Mucosa of descending colon (tissue), 3 donors: ENCODE results near the gene BLM. TPM values are rescaled to one million over a fixed set of nuclear protein-coding genes. Genes with fewer than 3 reads are reported as not detected.
"Not testable (repeated sequence)": the region's sequence is repeated elsewhere in the genome, so short reads cannot be mapped to it uniquely, and the experiment has no call there.

Source experiments
- ATAC-seq: fragments of 200-7000 bp; cut with Tn5 transposase; one replicate; pipeline ENCODE4 v1.9.1; 2020; ENCODE audit warnings: mild to moderate bottlenecking, moderate library complexity
- DNase-seq, 3 donors: peaks; one replicate each; pipeline ENCODE4 v3.0.0-alpha.2; 2020
- H3K36me3 ChIP-seq: fragments of 200-600 bp; one replicate; pipeline ENCODE4 v1.8.0; 2021; ENCODE audit warnings: low read depth, mild to moderate bottlenecking
- H3K4me1 ChIP-seq: fragments of 200-600 bp; one replicate; pipeline ENCODE4 v1.8.0; 2021; ENCODE audit warnings: low read depth, mild to moderate bottlenecking
- H3K4me3 ChIP-seq: fragments of 200-600 bp; one replicate; pipeline ENCODE4 v1.8.0; 2021; ENCODE audit warnings: mild to moderate bottlenecking
- H3K9me3 ChIP-seq: fragments of 200-600 bp; one replicate; pipeline ENCODE4 v1.8.0; 2021; ENCODE audit warnings: mild to moderate bottlenecking
- CTCF ChIP-seq: fragments of 200-600 bp; IDR thresholded peaks from one replicate; pipeline ENCODE4 v1.8.0; 2022; ENCODE audit warnings: antibody characterized with exemption, mild to moderate bottlenecking
- intact Hi-C, 2 donors: fragments of 100-400 bp; cut with DNase I in 1 of 2; cut with micrococcal nuclease in 1 of 2; formaldehyde crosslinking; loops; one replicate each; pipeline versions ENCODE4 v1.11.0 to v1.11.1; 2022; cut with DNase I, micrococcal nuclease
- total RNA-seq, 3 donors: library from RNA; stranded (reverse); fragmentation: NEBNext Ultra II Directional in 2 of 3; extraction: Animal tissue kit (Norgen Biotek cat#: 25700) in 2 of 3; gene quantifications; one replicate each; pipeline versions ENCODE4 v1.2.1 to v1.2.4, GENCODE V29; 2021 to 2023
- donor health status: DM: no; HTN: no; CAD: no; lungs with moderate emphysema.
- donor health status: DM: no; HTN: no; CAD: no.
- donor health status: DM: no; HTN: yes; CAD: no.

The BLM gene
- total RNA-seq, 3 donors from 2014 or later, result 2.9 to 7.2 (median 4.1) TPM

DNA sequence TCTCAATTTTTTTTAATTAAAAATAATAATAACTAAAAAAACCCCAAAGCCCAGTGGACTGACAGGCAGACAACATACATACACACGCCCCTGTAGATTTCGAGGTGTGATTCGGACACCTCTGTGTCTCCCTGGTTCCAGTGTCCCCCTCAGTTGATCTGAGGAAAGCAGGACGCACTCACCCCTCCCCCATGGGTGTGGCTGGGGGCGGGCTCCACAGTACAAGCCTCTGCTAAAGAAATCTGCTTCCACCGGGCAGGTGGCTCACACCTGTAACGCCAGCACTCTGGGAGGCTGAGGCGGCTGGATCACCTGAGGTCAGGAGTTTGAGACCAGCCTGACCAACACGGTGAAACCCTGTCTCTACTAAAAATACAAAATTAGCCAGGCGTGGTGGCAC is 33.8 kb upstream of the BLM start:
- Histone ChIP-seq H3K4me3 (no peak overlapping the region), H3K36me3 (no peaks in the 10 kb centered on the region), H3K9me3 (no peaks in the 10 kb centered on the region), H3K4me1 (no peaks in the 10 kb centered on the region)
- ATAC-seq, result no peak
- DNase-seq, result no peak
- TF ChIP-seq CTCF, result no peak
- intact Hi-C loops, result no loop called here

DNA sequence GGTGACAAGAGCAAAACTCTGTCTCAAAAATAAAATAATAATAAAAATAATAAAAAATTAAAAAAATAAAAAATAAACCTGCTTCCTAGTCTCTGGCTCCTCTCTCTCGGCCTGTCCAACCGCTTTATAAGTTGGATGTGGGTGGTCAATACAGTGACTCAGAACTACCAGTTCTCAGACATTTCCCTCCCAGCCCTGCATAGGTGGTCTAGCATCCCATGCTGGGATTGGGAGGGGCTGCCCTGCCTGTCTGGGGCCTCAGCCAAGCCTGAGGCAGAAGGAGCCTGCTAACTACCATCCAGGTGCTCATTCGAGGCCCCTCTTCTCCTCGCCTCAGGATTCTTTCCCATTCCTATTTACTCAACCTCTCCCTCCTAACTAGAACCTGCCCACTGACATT is 33.3 kb upstream of the BLM start:
- no peaks in the 10 kb centered on the region for H3K4me1 ChIP-seq
- ATAC-seq (no peak), DNase-seq (no peak)
- H3K4me3 ChIP-seq, result no peak overlapping the region
- intact Hi-C loops, result no loop called here
- TF ChIP-seq CTCF, result no peak
- no peaks in the 10 kb centered on the region for H3K9me3 ChIP-seq
- no peaks in the 10 kb centered on the region for H3K36me3 ChIP-seq

DNA sequence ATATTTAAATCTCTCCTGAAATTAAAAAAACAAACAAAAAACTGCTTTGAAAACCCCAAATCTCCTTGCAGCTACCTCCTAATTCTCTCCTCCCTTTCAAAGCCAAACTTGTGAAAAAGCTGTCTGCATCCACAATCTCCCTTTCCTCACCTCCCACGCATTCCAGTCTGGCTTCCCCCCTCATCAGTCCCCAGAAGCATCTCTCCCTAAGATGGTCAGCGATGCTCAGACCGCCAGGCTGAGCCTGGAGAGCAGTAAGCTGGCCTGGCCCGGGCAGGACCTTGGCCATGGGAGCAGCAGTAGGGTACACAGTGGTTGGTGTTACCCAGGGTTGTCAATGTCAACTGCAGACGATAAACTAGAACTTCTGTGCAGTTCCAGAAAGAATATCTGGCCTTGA is 32.9 kb upstream of the BLM start:
- ATAC-seq (no peak), DNase-seq (no peak)
- H3K9me3 ChIP-seq, result peaks cover 2% of the 10 kb centered on the region
- no peaks in the 10 kb centered on the region for H3K36me3 ChIP-seq
- H3K4me1 ChIP-seq, result no peaks in the 10 kb centered on the region
- no peak for TF ChIP-seq CTCF
- no peak overlapping the region for H3K4me3 ChIP-seq
- intact Hi-C loops, result no loop called here

- intact Hi-C loops, result no loop called here
- no peak for TF ChIP-seq CTCF
- peaks cover 2% of the 10 kb centered on the region for H3K9me3 ChIP-seq
- no peaks in the 10 kb centered on the region for H3K36me3 ChIP-seq
- no peaks in the 10 kb centered on the region for H3K4me1 ChIP-seq
- H3K4me3 ChIP-seq, result no peak overlapping the region
- DNase-seq (no peak), ATAC-seq (no peak)
These were observed 31.3 kb upstream of the BLM start for GRCh38 chr15:90685591-90686434.

DNA sequence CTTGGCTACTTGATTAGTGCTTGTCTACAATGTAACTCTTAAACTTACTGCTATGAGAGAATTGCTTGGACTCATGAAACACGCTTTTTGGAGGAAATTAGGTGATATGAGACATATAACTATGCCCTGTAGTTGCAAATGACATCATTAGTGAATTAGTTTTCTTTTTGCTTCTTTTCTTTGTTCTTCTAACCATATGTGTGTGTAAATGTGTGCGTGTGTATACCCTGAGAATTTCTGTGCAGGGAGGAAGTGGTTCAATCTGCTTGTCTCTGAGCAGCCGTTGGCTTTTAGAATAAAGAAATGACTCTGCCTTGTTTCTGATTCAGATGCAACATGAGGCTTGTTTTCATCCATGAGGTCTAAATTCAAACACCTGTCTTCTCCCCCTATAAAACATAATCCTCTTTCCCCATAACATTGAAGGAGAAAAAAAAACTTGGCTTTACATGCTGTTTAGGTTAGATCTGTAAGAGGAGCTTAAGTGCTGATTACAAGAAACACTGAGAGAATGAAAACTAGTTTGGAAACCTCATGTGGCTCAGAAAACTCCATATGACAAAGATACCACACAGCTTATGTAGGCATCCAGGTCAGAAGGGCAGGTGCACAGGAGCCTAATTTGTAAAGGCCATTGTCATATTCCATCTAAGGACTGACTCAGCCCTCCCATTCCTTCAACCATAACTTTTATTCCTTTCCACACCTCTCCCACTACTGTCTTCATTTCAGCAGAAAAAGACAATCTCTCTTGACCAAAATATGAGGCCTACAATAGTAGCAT is 30.5 kb upstream of the BLM start:
- DNase-seq (no peak), ATAC-seq (peak; percentile 62)
- no peaks in the 10 kb centered on the region for H3K4me1 ChIP-seq
- H3K9me3 ChIP-seq, result peaks cover 2% of the 10 kb centered on the region
- no peak overlapping the region for H3K4me3 ChIP-seq
- intact Hi-C loops, result no loop called here
- TF ChIP-seq CTCF, result no peak
- no peaks in the 10 kb centered on the region for H3K36me3 ChIP-seq

- ATAC-seq, intact Hi-C loops: not testable (repeated sequence)
These were observed 27.7 kb upstream of the BLM start for GRCh38 chr15:90689326-90689961.

More at GRCh38 chr15:90689326-90689961, 27.7 kb upstream of the BLM start:
- H3K4me1 ChIP-seq, H3K36me3 ChIP-seq, DNase-seq, H3K9me3 ChIP-seq, H3K4me3 ChIP-seq: not testable (repeated sequence)
